Tibial nerve (tissue), 4 donors: Measurements from ENCODE around the gene JAZF1.

Source experiments
- CTCF ChIP-seq, 5 experiments: fragments of 200-600 bp in 3 of 5; fragments of 450-650 bp in 2 of 5; sonication (generic) in 3 of 5; IDR thresholded peaks; one replicate each; pipeline ENCODE4 v1.5.1; 2016 to 2019; ENCODE audit warnings: antibody characterized with exemption in 5 of 5, mild to moderate bottlenecking in 3 of 5, moderate library complexity in 2 of 5
- EP300 ChIP-seq, 2 donors: sonication (generic); formaldehyde crosslinking; IDR thresholded peaks; one replicate each; pipeline ENCODE4 v1.6.1; 2017; ENCODE audit warnings: antibody characterized with exemption in 2 of 2, mild to moderate bottlenecking in 1 of 2

GRCh38 chr7:27863880-27864279 lies 316.7 kb downstream of the JAZF1 start:
- no peak for TF ChIP-seq EP300 (IDR thresholded peaks at IDR 0.05)
- no peak for TF ChIP-seq CTCF (IDR thresholded peaks at IDR 0.05)
